Stimulated activated CD4-positive, alpha-beta T cell treated with anti-CD3 and anti-CD28 coated beads, Interleukin-1b, Interleukin-23, amount 100 ng/mL, for 48 hours (primary cell): ENCODE results near the gene ZCRB1.

ENCODE experiments used
- DNase-seq: peaks from one replicate; pipeline ENCODE4 v3.0.0-alpha.2; 2020

The ZCRB1 gene

GRCh38 chr12:42275499-42275898 lies 50.4 kb downstream of the ZCRB1 start:
- no peak for DNase-seq

GRCh38 chr12:42273706-42274105 lies 52.2 kb downstream of the ZCRB1 start:
- no peak for DNase-seq

GRCh38 chr12:42270596-42270995 lies 55.3 kb downstream of the ZCRB1 start:
- no peak for DNase-seq

- DNase-seq: no peak
These were observed 58.3 kb downstream of the ZCRB1 start for GRCh38 chr12:42267413-42268190.

- no peak for DNase-seq
These were observed 59.2 kb downstream of the ZCRB1 start for GRCh38 chr12:42266579-42267230.

GRCh38 chr12:42262271-42262670 lies 63.6 kb downstream of the ZCRB1 start:
- no peak for DNase-seq
